GM12801 (cell line): ENCODE data around the gene ZNF195.

Experiments used
- CTCF ChIP-seq: IDR thresholded peaks from one replicate; pipeline ENCODE4 v1.5.1; 2011; ENCODE audit warnings: control low read depth; ENCODE audit not compliant: insufficient read length; ENCODE audit errors: extremely low read depth

ZNF195 gene

GRCh38 chr11:3353066-3353465, 25.9 kb downstream of the ZNF195 start:
- no peak for TF ChIP-seq CTCF

DNA sequence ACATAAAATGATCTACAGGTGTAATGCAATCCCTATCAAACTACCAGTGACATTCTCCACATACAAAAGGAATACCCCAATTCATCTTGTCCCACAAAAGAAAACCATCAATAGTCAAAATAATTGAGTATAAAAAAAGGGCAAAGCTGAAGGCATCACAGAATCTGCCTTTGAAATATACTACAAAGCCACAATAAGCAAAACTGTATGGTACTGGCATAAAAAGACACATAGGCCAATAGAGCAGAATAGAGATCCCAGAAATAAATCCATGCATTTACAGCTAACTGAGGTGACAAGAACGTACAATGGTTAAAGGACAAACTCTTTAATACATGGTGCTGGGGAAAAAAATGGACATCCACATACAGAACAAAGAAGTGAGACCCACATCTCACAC, 31.8 kb downstream of the ZNF195 start:
- TF ChIP-seq CTCF: no peak

GRCh38 chr11:3346587-3346986, 32.4 kb downstream of the ZNF195 start:
- TF ChIP-seq CTCF: no peak

DNA sequence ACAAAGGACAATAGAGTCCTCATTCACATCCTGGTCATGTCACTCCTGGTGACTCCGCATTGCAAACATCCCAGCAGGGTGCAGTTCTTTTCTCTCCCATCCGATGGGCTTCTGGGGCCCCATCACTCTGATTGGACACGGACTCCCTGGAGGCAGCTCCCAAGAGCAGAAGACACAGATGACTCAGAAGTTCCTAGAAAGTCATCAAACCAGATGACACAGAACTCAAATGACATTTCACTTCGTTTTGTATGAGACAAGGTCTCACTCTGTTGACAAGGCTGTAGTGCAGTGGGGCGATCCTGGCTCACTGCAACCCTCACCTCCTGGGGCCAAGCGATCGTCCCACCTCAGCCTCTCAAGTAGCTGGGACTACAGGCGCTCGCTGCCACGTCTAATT, 33.2 kb downstream of the ZNF195 start:
- TF ChIP-seq CTCF: no peak

GRCh38 chr11:3344327-3345174, 34.4 kb downstream of the ZNF195 start:
- TF ChIP-seq CTCF: no peak

DNA sequence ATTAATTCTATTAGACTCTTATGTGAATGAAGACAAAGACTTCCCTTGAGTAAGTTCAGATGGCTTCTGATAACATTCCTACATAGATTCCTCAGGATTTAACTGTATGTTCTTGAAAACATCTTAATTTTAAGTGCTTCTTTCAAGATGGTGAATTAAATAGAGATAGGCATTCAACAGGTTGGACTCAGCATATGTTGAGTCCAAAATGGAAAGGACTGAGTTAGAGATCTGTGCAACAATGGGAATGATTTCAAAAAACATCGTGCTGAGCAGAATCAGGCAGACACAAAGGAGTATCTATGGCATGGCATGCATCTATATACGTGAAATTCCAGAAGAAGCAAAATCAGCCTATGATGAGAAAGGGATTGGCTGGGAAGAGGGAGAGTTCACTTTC, 36.2 kb downstream of the ZNF195 start:
- TF ChIP-seq CTCF: no peak

DNA sequence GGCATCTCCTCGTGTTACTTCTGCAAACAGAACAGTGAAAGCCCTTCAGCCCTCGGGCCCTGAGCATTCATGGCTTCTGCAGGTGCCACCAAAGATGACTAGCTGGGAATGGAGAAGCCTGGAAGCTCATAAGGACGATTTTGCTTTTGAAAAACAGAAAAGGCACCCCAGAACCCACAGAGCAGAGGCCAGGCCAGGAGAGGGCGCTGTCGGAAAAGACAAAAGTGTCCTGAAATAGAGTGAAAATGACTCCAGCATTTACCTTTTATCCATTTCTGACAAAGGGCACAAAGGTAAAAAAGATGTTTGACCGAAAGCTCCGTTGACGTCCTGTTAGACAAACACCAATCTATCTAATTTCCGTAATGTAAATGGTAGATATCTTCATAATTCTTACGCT, 37.6 kb downstream of the ZNF195 start:
- TF ChIP-seq CTCF: no peak
